Ectodermal cell (in vitro differentiated cells): ENCODE data around the gene MBD4.

Source experiments
- H3K27ac ChIP-seq: 2 replicates; pipeline ENCODE4 v1.7.0; 2013; ENCODE audit warnings: mild to moderate bottlenecking, low read depth, low read length; ENCODE audit not compliant: insufficient read depth, poor library complexity, severe bottlenecking
- H3K27me3 ChIP-seq: 2 replicates; pipeline ENCODE4 v1.7.0; 2013; ENCODE audit warnings: mild to moderate bottlenecking, low read length; ENCODE audit not compliant: insufficient read depth, control insufficient read depth, poor library complexity, severe bottlenecking
- H3K36me3 ChIP-seq: one replicate; pipeline ENCODE4 v1.7.0; 2013; ENCODE audit warnings: low read length; ENCODE audit not compliant: control insufficient read depth, insufficient read depth
- H3K4me1 ChIP-seq: one replicate; pipeline ENCODE4 v1.7.0; 2013; ENCODE audit warnings: low read length; ENCODE audit not compliant: control insufficient read depth, insufficient read depth
- H3K4me3 ChIP-seq: 2 replicates; pipeline ENCODE4 v1.7.0; 2013; ENCODE audit warnings: low read depth, low read length, control low read depth; ENCODE audit not compliant: insufficient read depth
- H3K9me3 ChIP-seq: 2 replicates; pipeline ENCODE4 v1.7.0; 2013; ENCODE audit warnings: mild to moderate bottlenecking, low read length, moderate library complexity; ENCODE audit not compliant: control insufficient read depth
- WGBS, 2 experiments: methylation state at CpG; one replicate each; pipeline ENCODE4 v1.1.7; 2013; ENCODE audit warnings: missing lambda C conversion rate in 2 of 2; 5-methylcytosine and 5-hydroxymethylcytosine counted together

MBD4 gene

GRCh38 chr3:129433565-129433964 is 6.2 kb downstream of the MBD4 start:
- H3K4me3 ChIP-seq, result no peak overlapping the region
- H3K27me3 ChIP-seq, result no peaks in the 10 kb centered on the region
- peaks cover 5% of the 10 kb centered on the region for H3K4me1 ChIP-seq
- WGBS, 2 experiments, result 96 to 98% methylated on average over 4 to 5 of the region's 5 CpGs
- no peaks in the 10 kb centered on the region for H3K9me3 ChIP-seq
- peaks cover 44% of the 10 kb centered on the region for H3K36me3 ChIP-seq
- H3K27ac ChIP-seq, result no peak overlapping the region

- Histone ChIP-seq H3K27me3 (peaks cover 4% of the 10 kb centered on the region), H3K4me1 (no peaks in the 10 kb centered on the region), H3K4me3 (no peak overlapping the region), H3K27ac (no peak overlapping the region), H3K36me3 (peaks cover 42% of the 10 kb centered on the region), H3K9me3 (no peaks in the 10 kb centered on the region)
These were observed 7.1 kb downstream of the MBD4 start for GRCh38 chr3:129432671-129433070.

GRCh38 chr3:129432036-129432435 is 7.7 kb downstream of the MBD4 start:
- no peak overlapping the region for H3K27ac ChIP-seq
- 95 to 96% methylated on average over 5 to 7 of the region's 7 CpGs for WGBS, 2 experiments

GRCh38 chr3:129429602-129430001 is 10.1 kb downstream of the MBD4 start:
- Histone ChIP-seq H3K4me3 (no peak overlapping the region), H3K36me3 (peaks cover 32% of the 10 kb centered on the region), H3K27ac (no peak overlapping the region), H3K4me1 (no peaks in the 10 kb centered on the region), H3K27me3 (peaks cover 7% of the 10 kb centered on the region), H3K9me3 (no peaks in the 10 kb centered on the region)
- WGBS, 2 experiments, result 72 to 79% methylated on average over 4 of the region's 4 CpGs

More at GRCh38 chr3:129432036-129432435, 7.7 kb downstream of the MBD4 start:
- no peaks in the 10 kb centered on the region for H3K9me3 ChIP-seq
- H3K4me3 ChIP-seq, result no peak overlapping the region
- H3K4me1 ChIP-seq, result no peaks in the 10 kb centered on the region
- H3K36me3 ChIP-seq, result peaks cover 35% of the 10 kb centered on the region
- peaks cover 7% of the 10 kb centered on the region for H3K27me3 ChIP-seq

- H3K27me3 ChIP-seq, result peaks cover 7% of the 10 kb centered on the region
- H3K36me3 ChIP-seq, result peaks cover 30% of the 10 kb centered on the region
- H3K9me3 ChIP-seq, result no peaks in the 10 kb centered on the region
- H3K27ac ChIP-seq, result peak overlapping the region; percentile 68
- WGBS, 2 experiments, result 88 to 90% methylated on average over 3 of the region's 3 CpGs
- H3K4me1 ChIP-seq, result no peaks in the 10 kb centered on the region
- H3K4me3 ChIP-seq, result no peak overlapping the region
These were observed 10.7 kb downstream of the MBD4 start for GRCh38 chr3:129429080-129429451.

- Histone ChIP-seq H3K27ac (peak within 1 kb of the TSS; percentile 68), H3K36me3 (peaks cover 25% of the 10 kb centered on the region), H3K4me3 (peak within 1 kb of the TSS; percentile 51), H3K9me3 (no peaks in the 10 kb centered on the region), H3K4me1 (no peaks in the 10 kb centered on the region), H3K27me3 (peaks cover 7% of the 10 kb centered on the region)
- WGBS, 2 experiments, result 5% methylated on average over 42 of the region's 42 CpGs
These were observed 11.2 kb downstream of the MBD4 start, which contains the start of gene EFCAB12 for GRCh38 chr3:129428376-129429079. Gene EFCAB12, minus strand, starts transcription at chr3:129428636. Its CDS starts 148 bp downstream, at chr3:129428488.

GRCh38 chr3:129428007-129428375 is 11.8 kb downstream of the MBD4 start:
- Histone ChIP-seq H3K4me1 (no peaks in the 10 kb centered on the region), H3K27me3 (peaks cover 7% of the 10 kb centered on the region), H3K9me3 (no peaks in the 10 kb centered on the region), H3K27ac (no peak overlapping the region), H3K36me3 (peaks cover 21% of the 10 kb centered on the region), H3K4me3 (peak overlapping the region; percentile 51)
- 21% methylated on average over 8 of the region's 8 CpGs for WGBS, 2 experiments

- whole genome bisulfite sequencing, 2 experiments, result 80 to 84% methylated on average over 2 of the region's 2 CpGs
- Histone ChIP-seq H3K4me3 (no peak overlapping the region), H3K4me1 (no peaks in the 10 kb centered on the region), H3K27me3 (peaks cover 7% of the 10 kb centered on the region), H3K27ac (no peak overlapping the region), H3K9me3 (no peaks in the 10 kb centered on the region), H3K36me3 (no peaks in the 10 kb centered on the region)
These were observed 14.1 kb downstream of the MBD4 start for GRCh38 chr3:129425619-129426018.

- Histone ChIP-seq H3K36me3 (no peaks in the 10 kb centered on the region), H3K9me3 (no peaks in the 10 kb centered on the region), H3K27ac (no peak overlapping the region), H3K4me3 (no peak overlapping the region), H3K4me1 (no peaks in the 10 kb centered on the region), H3K27me3 (peaks cover 7% of the 10 kb centered on the region)
- 26 to 41% methylated on average over 3 of the region's 3 CpGs for WGBS, 2 experiments
These were observed 14.5 kb downstream of the MBD4 start for GRCh38 chr3:129425213-129425612.

GRCh38 chr3:129424185-129424841 is 15.4 kb downstream of the MBD4 start:
- H3K4me3 ChIP-seq, result no peak overlapping the region
- H3K36me3 ChIP-seq, result no peaks in the 10 kb centered on the region
- H3K4me1 ChIP-seq, result no peaks in the 10 kb centered on the region
- H3K27me3 ChIP-seq, result peaks cover 7% of the 10 kb centered on the region
- H3K27ac ChIP-seq, result no peak overlapping the region
- WGBS, 2 experiments, result 84 to 88% methylated on average over 4 of the region's 4 CpGs
- no peaks in the 10 kb centered on the region for H3K9me3 ChIP-seq
